T-helper 2 cell treated with Interferon-gamma antibody and Interleukin-4, amounts not matched to agents 5 μg/mL and 100 μg/mL, for 36 hours (primary cell): ENCODE measurements around the gene MRPS34.

ENCODE experiments used
- DNase-seq: peaks from one replicate; pipeline ENCODE4 v3.0.0; 2021; ENCODE audit warnings: low spot score
- H3K27ac Mint-ChIP-seq: one replicate; pipeline ENCODE4 v1.8.0; 2021; ENCODE audit warnings: mild to moderate bottlenecking, mixed read lengths
- H3K27me3 Mint-ChIP-seq: one replicate; pipeline ENCODE4 v1.8.0; 2021; ENCODE audit warnings: low read depth, mixed read lengths
- H3K36me3 Mint-ChIP-seq: one replicate; pipeline ENCODE4 v1.8.0; 2021; ENCODE audit warnings: low read depth, mixed read lengths
- H3K4me1 Mint-ChIP-seq: one replicate; pipeline ENCODE4 v1.8.0; 2021; ENCODE audit warnings: low read depth, mixed read lengths
- H3K4me3 Mint-ChIP-seq: one replicate; pipeline ENCODE4 v1.8.0; 2022; ENCODE audit warnings: mild to moderate bottlenecking, moderate library complexity, mixed read lengths
- H3K9me3 Mint-ChIP-seq: one replicate; pipeline ENCODE4 v1.8.0; 2021; ENCODE audit warnings: mixed read lengths

MRPS34 gene

DNA sequence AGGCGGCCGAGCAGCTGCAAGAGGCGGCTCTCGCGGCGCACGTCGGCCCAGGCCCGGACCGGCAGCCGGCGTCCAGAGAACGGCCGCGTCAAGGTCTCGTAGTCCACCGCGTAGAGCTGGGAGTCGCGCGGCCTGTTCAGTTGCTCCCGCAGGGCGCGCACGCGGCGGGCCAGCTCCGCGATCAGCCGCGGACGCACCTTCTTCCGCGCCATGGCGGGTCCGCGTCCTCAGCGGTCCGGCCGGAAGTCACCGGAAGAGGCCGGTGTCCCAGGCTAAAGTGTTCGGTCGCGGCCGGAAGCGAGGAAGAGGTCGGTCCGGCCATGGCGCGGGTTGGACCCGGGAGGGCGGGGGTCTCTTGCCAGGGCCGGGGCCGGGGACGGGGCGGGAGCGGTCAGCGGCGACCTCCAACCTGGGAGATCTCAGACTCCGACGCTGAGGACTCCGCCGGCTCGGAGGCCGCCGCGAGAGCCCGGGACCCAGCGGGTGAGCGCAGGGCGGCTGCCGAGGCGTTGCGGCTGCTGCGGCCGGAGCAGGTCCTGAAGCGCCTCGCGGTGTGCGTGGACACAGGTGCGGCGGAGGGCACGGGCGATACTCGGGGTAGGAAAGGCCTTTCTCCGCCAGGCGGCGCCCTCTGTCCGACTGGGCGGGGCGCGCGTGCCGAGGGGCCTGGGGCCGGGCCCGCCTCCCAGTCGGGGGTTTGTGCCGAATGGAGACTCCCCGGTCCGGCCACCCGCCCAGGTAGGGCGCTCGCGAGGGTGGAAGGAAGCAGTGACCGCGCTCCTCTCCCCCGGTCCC is at the start of gene MRPS34:
Gene MRPS34, minus strand, starts transcription at position 227 of the 795 bp plus-strand sequence. Its CDS starts 15 bp downstream, at position 212.
- Mint-ChIP-seq H3K4me3 (peak within 1 kb of the TSS; percentile 98), H3K27ac (peak within 1 kb of the TSS; percentile 97), H3K36me3 (peaks cover 15% of the 10 kb centered on the region), H3K4me1 (peaks cover 2% of the 10 kb centered on the region), H3K9me3 (no peaks in the 10 kb centered on the region), H3K27me3 (no peaks in the 10 kb centered on the region)
- peak; percentile 82 for DNase-seq

DNA sequence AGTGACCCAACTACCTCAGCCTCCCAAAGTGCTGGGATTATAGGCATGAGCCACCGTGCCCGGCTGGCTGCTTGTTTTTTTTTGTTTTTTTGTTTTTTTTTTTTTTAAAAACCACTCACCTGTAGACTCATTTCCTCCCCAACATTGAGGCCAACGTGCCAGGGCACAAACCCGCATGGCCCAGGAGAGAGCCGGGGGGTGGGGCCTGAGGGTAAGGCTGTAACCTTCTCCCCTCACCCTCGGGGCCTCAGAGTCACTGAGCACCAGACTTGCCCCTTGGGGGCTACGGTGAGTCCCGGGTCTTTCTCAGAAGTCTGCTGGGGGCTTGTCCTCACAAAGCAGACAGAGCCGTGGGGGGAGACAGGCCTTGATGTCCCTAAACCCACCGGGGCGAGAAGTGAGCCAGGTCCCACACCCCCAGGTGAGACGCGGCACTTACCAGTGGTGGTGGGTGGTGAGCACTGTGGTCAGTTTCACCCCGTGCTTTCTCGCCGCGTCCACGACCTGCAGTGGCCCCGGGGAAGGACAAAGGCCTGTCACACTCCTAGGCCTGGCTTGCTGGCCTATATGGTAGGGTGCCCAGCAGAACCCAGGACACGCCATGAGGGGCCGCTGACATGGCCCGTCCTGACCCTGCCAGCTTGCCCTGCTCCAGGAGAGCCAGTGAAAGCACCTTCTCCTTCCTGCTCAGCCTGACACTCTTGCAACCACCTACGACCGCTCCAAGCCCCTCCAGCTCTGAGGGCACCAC is 49.1 kb upstream of the MRPS34 start:
- Mint-ChIP-seq H3K9me3 (no peaks in the 10 kb centered on the region), H3K27ac (no peak overlapping the region), H3K4me1 (peaks cover 11% of the 10 kb centered on the region), H3K4me3 (no peak overlapping the region), H3K27me3 (no peaks in the 10 kb centered on the region), H3K36me3 (peaks cover 4% of the 10 kb centered on the region)
- DNase-seq, result no peak

DNA sequence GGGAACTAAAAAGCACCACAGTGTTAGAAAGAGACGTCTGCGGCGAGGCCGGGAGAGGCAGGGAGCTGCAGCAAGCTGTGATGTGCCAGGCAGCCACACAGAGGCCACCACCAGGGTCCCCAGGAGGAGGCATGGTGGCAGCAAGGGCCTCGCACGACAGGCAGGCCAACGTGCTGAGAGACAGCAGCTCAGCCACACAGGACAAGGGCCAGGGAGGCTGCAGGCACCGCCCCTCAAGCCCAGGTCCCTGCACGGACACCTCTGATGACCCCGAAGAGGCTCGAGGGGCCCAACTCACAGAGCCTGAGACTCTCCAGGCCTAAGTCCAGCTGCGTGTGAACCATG is 48.0 kb upstream of the MRPS34 start:
- no peaks in the 10 kb centered on the region for H3K27me3 Mint-ChIP-seq
- no peak overlapping the region for H3K27ac Mint-ChIP-seq

DNA sequence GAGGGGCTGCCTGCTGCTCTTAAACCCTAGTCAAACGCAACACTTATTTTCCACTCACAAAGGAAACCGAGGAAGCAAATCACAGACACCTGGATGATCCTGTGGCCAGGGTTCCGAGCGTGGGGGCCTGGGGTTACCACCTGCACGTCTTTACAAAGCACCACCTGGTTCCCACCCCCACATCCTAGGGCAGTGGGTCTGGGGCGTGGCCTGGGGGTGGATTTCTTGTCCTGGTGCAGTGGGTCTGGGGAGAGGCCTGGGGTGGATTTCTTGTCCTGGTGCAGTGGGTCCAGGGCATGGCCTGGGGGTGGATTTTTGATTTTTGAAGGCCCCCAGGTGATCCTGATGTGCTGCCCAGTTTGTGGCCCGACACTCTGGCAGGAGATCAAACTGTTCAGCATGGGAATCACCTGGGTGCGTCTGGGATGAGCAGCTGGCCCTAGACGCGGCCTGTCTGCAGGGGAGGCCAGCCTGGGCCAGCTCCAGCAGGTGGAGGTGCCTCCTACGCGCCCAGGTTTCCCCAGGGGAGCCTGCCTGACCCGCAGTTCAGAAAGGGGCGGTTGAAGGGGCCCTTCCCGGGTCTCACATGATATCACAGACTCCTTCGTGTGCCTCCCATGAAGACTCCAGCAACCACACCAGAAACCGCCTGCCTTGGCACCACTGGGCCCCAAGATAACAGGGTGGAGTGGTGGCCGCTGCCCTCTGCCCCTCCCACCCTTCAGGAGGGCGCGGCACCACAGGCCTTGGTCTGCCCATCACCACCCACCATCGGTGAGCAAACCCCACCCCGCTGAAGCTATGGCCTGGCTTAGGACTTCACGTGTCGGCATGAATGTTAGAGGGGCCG is 47.4 kb upstream of the MRPS34 start:
- Mint-ChIP-seq H3K9me3 (no peaks in the 10 kb centered on the region), H3K27ac (no peak overlapping the region), H3K4me3 (no peak overlapping the region), H3K36me3 (peaks cover 5% of the 10 kb centered on the region), H3K4me1 (peaks cover 5% of the 10 kb centered on the region), H3K27me3 (no peaks in the 10 kb centered on the region)
- no peak for DNase-seq

More for the DNA sequence above, 48.0 kb upstream of the MRPS34 start:
- Mint-ChIP-seq H3K4me1 (peaks cover 11% of the 10 kb centered on the region), H3K4me3 (no peak overlapping the region), H3K36me3 (peaks cover 4% of the 10 kb centered on the region), H3K9me3 (no peaks in the 10 kb centered on the region)
- DNase-seq, result no peak

DNA sequence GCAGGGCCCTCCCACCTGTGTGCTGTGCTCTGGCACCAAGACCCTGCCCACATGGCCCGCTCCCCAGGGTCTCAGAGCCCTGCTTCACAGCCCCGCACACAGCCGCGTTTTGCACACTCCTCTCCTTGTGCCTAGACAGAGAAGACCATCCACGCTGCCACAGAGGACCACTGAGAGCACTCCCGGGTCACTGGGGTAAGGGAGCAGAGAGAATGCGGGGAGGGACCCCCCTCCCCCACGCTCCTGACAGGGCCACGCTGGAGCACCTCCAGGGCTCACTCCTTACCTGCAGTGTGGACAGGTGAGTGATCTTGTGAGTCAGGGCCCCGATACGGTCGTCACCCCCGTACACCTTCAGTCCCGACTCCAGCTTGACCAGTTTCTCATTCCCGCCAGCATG is 46.7 kb upstream of the MRPS34 start:
- no peak overlapping the region for H3K27ac Mint-ChIP-seq
- H3K36me3 Mint-ChIP-seq, result peaks cover 7% of the 10 kb centered on the region
- no peaks in the 10 kb centered on the region for H3K27me3 Mint-ChIP-seq
- H3K4me3 Mint-ChIP-seq, result no peak overlapping the region
- DNase-seq, result no peak
- H3K9me3 Mint-ChIP-seq, result no peaks in the 10 kb centered on the region
- peaks cover 3% of the 10 kb centered on the region for H3K4me1 Mint-ChIP-seq

DNA sequence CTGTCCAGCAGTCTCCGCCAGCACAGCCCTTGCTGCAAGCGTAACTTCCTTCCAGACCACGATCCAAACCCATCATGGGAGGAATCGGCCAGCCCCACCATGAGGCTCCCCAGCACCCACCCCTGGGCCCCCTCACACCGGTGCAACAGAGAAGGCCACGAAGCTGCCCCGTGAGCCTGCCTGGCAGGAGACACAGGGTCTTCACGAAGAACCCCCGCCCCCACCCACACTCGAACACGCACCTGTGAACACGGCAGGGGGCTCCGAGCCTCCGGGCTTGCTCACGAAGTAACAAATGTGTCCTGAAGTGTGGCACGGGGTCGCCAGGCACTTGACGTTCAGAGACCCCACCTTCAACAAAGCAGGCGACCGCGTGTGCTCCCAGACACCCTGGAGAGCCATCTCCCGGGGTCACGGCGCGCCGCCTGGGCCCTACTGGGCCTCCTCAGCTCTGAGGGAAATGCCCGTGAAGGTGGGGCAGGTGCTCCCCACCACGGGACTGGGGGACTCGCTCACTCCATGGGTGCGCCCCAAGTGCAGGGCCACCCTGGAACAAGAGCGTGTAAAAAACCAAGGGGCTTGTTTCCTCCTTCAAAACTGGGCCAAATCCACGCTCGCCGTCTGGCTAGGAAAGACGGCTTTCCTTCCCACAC is 46.1 kb upstream of the MRPS34 start:
- H3K4me3 Mint-ChIP-seq, result no peak overlapping the region
- peaks cover 3% of the 10 kb centered on the region for H3K4me1 Mint-ChIP-seq
- H3K9me3 Mint-ChIP-seq, result no peaks in the 10 kb centered on the region
- H3K27ac Mint-ChIP-seq, result no peak overlapping the region
- peaks cover 7% of the 10 kb centered on the region for H3K36me3 Mint-ChIP-seq
- no peak for DNase-seq
- no peaks in the 10 kb centered on the region for H3K27me3 Mint-ChIP-seq

DNA sequence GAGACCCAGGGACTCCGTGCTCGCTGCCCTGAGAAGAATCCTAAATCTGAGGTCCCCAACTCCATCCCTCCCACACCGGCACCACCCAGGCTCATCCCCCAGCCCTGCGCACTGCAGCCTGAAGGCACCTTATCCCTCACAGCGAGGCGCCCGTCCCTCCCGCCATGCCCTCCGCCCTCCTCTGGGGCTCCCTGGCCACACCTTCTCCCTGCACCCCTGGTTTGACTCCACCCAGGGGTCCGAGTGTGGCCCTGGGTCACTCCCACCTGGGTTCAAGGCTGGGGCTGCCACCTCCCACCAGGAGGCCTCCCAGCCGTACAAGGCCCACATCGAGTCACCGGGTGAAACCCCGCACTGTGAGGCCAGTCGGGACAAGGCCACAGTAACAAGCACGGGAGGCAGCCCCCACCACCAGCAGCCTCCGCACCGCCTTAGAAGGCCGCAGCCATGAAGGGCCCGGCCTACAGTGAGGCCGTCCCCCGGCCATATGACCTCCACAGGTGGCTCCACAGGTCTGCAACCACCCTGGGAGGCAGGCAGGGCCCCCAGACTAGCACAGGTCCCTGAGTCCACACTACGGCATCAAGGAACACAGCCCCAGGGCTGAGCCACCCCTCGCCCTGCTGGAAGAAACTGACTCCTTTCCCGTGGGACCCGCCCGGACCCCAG is 45.4 kb upstream of the MRPS34 start:
- H3K27ac Mint-ChIP-seq, result no peak overlapping the region
- H3K36me3 Mint-ChIP-seq, result peaks cover 9% of the 10 kb centered on the region
- no peaks in the 10 kb centered on the region for H3K9me3 Mint-ChIP-seq
- H3K27me3 Mint-ChIP-seq, result no peaks in the 10 kb centered on the region
- no peak for DNase-seq
- no peak overlapping the region for H3K4me3 Mint-ChIP-seq
- peaks cover under 1% of the 10 kb centered on the region for H3K4me1 Mint-ChIP-seq

DNA sequence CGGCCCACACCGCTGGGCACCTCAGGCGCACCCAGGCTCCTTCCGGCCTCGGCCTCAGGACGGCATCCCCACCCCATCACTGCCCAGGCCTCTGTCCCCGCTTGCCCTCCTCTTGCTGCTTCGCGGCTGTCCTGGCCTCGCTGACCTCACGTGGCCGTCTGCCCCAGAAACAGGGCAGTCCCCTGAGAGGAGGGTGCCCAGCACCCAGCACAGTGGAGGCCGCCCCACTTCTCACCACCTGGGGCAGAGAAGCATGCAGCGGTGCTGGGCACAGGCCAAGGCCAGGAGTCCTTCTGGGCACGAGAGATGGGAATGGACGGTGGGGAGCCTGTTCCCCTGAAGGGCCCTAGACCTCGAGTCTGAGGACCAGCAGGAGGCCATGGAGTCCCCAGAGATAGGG is 44.8 kb upstream of the MRPS34 start:
- DNase-seq, result no peak
- Mint-ChIP-seq H3K9me3 (no peaks in the 10 kb centered on the region), H3K4me3 (no peak overlapping the region), H3K27ac (no peak overlapping the region), H3K36me3 (peaks cover 12% of the 10 kb centered on the region), H3K4me1 (peaks cover 4% of the 10 kb centered on the region), H3K27me3 (no peaks in the 10 kb centered on the region)

DNA sequence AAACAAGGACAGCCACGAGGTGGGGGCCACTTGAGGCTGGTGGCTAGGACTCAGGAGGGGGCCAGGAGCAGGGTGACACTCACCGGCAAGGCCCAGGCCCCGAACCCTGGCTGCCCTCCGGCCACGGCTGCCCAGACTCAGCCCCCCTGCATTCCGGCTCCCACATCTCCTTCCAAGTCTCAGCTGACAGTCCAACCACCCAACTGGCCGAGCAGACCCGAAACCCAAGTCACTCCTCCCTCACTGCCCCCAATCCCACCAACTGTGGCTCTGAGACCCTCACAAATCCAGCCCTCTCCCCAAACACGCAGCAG is 44.3 kb upstream of the MRPS34 start:
- DNase-seq, result no peak
- Mint-ChIP-seq H3K27ac (no peak overlapping the region), H3K36me3 (peaks cover 10% of the 10 kb centered on the region), H3K4me1 (peaks cover 6% of the 10 kb centered on the region), H3K9me3 (no peaks in the 10 kb centered on the region), H3K4me3 (no peak overlapping the region), H3K27me3 (no peaks in the 10 kb centered on the region)

DNA sequence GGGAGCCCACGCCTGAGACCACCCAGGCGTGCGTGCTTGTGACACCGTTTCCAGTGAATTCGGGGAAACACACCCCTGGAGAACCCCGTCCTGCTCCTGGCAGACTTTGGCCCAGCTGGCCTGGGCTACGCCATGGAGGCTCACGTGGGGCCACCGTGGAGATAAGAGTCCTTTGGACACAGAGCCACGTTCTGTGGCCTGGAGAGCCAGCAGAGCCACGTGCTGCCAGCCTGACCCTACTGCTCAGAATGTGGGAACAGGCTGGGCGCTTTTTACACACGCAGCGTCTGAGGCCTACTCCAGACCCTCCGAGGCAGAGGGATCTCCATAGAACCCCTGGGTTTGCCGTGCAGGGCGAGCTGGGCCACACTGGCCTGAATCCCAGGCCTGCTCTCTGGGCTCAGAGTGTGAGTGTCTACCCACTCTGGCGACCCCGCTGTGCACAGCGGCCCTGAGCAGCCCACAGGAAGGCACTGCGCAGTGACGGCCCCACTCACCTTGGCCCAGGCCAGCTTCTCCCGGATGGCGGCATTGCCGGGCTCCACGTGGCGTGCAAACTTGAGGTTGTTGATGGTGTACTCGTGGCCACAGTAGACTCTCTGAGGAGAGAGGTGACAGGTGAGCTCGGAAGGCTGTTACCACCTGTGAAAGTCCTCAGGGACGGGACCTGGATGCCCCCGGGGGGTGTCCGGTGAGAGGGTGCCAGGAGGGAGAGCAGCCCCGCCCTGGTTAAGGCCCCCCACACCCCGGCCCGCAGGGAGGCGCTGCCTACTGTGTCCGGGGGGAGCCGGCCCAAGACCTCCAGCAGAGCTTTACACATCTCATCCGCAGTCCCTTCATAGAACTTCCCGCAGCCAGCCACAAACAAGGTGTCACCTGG is 43.7 kb upstream of the MRPS34 start:
- Mint-ChIP-seq H3K4me3 (no peak overlapping the region), H3K27me3 (no peaks in the 10 kb centered on the region), H3K27ac (no peak overlapping the region), H3K36me3 (peaks cover 10% of the 10 kb centered on the region), H3K4me1 (peaks cover 6% of the 10 kb centered on the region), H3K9me3 (no peaks in the 10 kb centered on the region)
- no peak for DNase-seq

DNA sequence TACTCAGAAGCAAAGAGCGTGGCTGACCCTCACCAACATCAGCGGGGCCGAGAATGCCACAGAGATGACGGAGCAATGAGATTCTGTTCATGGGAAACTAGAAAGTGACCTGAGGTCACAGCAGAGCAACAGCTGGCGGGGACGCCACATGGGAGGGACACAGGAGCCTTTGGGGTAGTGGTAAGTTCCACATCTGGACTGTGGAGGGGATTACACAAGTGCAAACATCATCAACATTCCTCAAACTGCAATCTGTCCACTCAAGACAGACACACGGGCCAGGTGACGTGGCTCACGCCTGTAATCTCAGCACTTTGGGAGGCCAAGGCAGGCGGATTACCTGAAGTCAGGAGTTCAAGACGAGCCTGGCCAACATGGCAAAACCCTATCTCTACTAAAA is 42.5 kb upstream of the MRPS34 start:
- Mint-ChIP-seq H3K4me1 (peaks cover 6% of the 10 kb centered on the region), H3K27me3 (no peaks in the 10 kb centered on the region), H3K27ac (no peak overlapping the region)

DNA sequence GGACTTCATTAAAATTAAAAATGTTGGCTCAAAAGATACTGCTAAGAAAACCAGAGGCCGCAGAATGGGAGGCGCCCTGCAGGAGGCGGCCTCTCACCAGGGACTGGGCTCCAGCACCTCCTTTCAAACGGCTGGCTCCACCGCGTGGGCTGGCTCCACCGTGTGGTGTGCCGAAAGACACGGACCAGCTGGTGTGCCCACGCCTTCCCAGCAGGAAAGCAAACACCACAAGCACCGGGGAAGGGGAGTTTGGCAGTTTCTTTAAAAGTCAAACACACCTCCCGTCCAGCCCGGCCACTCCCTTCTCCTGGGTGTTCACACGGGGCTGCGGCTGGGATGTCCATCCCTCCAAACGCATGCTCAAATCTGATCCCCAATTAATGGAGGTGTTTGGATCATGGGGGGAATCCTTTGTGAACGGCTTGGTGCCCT is 39.8 kb upstream of the MRPS34 start:
- H3K4me3 Mint-ChIP-seq, result no peak overlapping the region
- DNase-seq, result peak; percentile 53
- H3K4me1 Mint-ChIP-seq, result peaks cover 6% of the 10 kb centered on the region
- H3K27ac Mint-ChIP-seq, result no peak overlapping the region
- peaks cover 13% of the 10 kb centered on the region for H3K36me3 Mint-ChIP-seq
- no peaks in the 10 kb centered on the region for H3K27me3 Mint-ChIP-seq
- H3K9me3 Mint-ChIP-seq, result no peaks in the 10 kb centered on the region

More for the DNA sequence above, 42.5 kb upstream of the MRPS34 start:
- peaks cover 10% of the 10 kb centered on the region for H3K36me3 Mint-ChIP-seq
- no peaks in the 10 kb centered on the region for H3K9me3 Mint-ChIP-seq
- no peak overlapping the region for H3K4me3 Mint-ChIP-seq
- DNase-seq, result no peak
